Putamen (tissue), 1 donor: Measurements from ENCODE around the gene ADA.
A peak's percentile ranks its signal among the peaks of the same experiment; 100 is the strongest.

Experiments
- DNase-seq: peaks from one replicate; pipeline ENCODE4 v3.0.0-alpha.2; 2016; ENCODE audit warnings: low spot score

Gene ADA

GRCh38 chr20:44580581-44581268, 70.8 kb downstream of the ADA start:
- DNase-seq = no peak

- DNase-seq = no peak
Observed at GRCh38 chr20:44579313-44580081, 72.0 kb downstream of the ADA start.

- no peak for DNase-seq
Observed at GRCh38 chr20:44576297-44576696, 75.2 kb downstream of the ADA start.

GRCh38 chr20:44574372-44574771, 77.1 kb downstream of the ADA start:
- no peak for DNase-seq

GRCh38 chr20:44573501-44573869, 78.0 kb downstream of the ADA start:
- DNase-seq = no peak

GRCh38 chr20:44572551-44573500, 78.7 kb downstream of the ADA start:
- DNase-seq = peak; percentile 72

- no peak for DNase-seq
Observed at GRCh38 chr20:44571362-44571988, 80.0 kb downstream of the ADA start.

GRCh38 chr20:44570367-44570766, 81.1 kb downstream of the ADA start:
- DNase-seq = no peak
